ENCODE measurements around the gene ARFGEF2.
"Not testable (repeated sequence)": the region's sequence is repeated elsewhere in the genome, so short reads cannot be mapped to it uniquely, and the experiment has no call there.

ARFGEF2 gene

DNA sequence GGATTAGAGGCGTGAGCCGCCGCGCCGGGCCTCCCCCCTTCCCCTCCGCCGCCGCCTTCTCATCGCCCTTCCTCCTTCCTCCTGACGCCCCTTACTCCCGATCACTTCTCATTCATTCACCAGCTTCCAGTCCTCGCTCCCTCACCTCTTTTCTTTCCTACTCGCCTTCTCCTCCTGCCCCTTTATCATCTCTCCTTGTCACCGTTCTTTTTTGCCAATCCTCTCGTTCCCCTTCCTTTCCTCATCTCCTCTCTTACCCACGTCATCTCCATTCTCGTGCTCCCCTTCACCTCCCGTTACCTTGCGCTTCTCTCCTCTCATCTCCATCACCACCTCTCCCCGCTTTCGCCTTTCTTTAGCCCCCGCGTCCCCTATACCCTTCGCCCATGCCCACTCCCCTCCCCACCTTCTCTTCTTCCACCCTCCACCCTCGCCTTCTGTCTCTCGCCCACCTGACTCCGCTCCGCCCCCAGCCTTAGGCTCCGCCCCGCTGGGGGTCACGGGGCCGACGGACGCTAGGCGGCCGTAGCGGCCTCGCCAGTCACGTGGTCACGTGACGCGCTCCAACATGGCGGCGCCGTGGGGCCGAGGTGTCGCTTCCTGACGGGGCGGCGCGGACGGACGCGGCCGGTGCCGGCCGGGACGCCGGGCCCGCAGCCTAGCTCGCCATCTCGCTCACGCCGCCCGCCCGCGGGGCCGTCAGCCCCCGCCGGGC, at the start of gene ARFGEF2:
Gene ARFGEF2 (plus strand): TSS at position 544 of the 715 bp plus-strand sequence. CDS start 179 bp downstream, outside the sequence.
- peak; percentile 94 for DNase-seq

- no peak for DNase-seq
Measured at GRCh38 chr20:48875233-48875913, 46.1 kb upstream of the ARFGEF2 start.

GRCh38 chr20:48875914-48876240, 45.6 kb upstream of the ARFGEF2 start:
- DNase-seq, result no peak

DNA sequence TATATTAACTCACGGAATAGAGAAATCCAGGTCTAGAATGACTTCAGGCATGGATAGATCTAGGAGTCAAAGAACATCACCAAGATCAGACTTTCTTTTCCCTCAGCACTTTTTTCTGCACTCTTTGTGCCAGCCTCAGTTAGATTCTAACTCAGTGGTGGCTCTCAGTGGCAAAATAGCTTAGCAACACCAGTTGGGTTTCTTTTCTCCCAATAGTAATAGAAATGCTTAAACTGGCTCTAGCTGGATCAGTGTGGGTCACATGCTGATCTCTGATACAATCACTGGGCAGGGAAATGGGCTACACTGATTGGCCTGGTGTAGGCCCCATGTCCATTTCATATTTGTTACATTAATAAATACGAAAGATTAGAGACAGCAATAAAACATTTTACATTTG, 44.2 kb upstream of the ARFGEF2 start:
- DNase-seq, result no peak

DNA sequence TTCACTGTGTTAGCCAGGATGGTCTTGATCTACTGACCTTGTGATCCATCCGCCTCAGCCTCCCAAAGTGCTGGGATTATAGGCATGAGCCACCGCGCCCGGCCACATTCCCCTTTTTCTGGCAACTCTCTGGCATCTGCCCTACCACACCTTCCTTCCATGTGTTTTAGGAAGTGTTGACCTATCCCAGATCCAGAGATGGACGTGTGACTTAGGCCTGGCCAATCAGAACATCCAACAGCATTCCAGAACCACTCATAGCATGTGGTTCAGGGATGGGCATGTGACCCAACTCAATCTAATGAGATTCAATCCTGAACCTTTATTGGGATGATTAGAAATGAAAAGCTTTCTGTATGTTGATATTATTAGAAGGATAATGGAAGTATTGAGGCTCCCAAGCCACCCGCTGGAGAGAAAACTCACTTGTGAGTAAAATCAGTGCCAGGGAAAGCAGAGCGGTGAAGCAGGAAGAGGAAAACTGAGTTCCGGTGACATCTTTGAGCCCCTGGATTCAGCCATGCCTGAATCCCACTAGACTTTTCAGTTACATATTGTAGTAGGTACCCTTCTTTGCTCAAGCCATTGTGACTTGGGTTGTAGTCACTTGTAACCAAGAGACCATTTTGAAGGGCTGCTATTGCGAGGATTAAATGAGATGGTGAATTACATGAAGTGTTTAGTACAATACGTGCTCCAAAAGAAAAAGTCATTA, 42.8 kb upstream of the ARFGEF2 start:
- DNase-seq, result no peak

DNA sequence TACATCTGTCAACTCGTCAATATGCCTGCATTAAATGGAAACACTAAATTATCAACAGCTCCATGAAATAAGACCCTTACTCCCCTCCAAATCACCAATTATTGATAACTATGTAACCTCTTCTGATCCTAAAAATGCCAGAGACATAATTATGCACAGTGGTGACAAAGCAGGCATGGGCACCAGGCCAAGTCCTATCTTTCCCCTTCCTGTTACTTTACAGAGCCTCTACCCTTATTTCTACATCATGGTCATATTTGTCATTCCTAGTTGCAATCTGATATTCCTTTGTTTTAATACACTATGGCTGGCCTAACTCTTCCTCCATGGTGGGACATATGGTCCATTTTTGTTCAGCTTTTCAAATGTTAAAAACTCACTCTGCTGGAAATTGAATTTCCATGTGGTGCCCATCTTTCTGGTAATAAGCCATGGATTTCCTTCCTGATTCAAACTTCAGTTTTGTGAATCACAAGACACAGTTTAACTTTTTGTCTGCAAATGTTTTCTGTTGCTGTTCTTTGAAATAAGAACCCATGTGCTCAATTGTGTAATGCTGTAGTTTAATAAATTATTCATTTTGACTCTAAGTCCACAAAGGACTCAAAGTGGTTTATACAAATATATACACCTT, 41.8 kb upstream of the ARFGEF2 start:
- no peak for DNase-seq

- no peak for DNase-seq
Measured at GRCh38 chr20:48880331-48880730, 41.2 kb upstream of the ARFGEF2 start.

DNA sequence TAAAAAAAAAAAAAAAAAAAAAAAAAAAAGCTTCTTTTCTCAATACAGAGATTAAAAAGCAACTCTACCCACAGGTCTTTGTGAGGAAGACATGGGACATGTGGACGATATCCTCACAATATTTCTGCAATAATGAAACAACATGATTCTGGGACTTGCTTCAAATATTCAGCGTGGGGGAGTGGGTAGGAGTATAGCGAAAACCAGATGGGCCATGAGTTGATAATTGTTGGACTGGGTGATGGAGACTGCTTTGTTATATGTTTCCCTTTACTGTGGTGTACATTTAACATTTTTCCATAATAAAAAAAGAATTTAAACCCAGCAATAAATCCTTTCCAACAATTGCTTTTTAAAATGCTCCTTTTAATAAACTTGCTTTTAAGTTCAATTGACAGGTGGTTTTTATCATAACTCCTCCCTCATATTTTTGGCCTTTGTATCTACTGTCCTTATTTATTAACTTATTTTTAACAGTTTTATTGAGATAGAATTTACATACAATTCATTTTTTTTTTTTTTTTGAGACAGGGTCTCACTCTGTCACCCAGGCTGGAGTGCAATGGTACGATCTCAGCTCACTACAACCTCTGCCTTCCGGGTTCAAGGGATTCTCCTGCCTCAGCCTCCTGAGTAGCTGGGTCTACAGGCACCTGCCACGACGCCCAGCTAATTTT, 40.4 kb upstream of the ARFGEF2 start:
- DNase-seq, result no peak

GRCh38 chr20:48885237-48885636, 36.3 kb upstream of the ARFGEF2 start:
- no peak for DNase-seq

DNA sequence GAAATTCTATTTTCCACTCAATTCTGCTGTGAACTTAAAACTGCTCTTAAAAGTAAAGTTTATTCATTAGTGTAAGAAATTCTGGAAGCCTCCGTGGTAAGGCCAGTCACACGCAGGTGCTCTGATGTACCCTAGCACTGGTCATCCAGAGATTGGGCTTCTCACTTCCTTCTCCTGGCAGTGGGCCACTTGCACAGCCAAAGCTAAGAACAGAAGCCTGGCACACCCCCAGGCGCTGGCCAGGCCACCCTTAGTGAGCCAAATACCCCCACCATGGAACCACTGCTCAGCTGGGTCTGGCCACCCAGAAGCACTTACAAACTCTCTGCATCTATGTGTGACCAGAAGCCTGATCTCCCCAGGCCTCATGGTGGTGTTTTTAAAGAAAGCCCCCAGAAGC, 35.3 kb upstream of the ARFGEF2 start:
- no peak for DNase-seq

DNA sequence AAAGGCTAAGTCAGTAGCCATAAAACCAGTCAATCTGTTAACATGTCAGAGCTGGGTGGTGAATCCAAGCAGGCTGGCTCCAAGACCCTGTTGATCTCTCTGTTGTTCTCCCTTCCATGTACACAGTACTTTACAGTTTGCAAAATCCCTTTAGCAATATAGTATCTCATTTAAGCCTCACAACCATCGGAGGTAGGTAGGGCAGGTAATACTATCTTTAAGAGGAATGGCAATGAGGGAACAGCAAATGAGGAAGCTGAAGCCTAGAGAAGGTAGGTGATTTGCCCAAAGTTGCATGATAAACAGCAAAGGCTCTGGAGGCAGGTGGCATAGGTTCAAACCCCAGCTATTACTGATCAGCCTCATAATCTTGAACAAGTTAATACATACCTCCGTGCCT, 34.7 kb upstream of the ARFGEF2 start:
- no peak for DNase-seq

DNA sequence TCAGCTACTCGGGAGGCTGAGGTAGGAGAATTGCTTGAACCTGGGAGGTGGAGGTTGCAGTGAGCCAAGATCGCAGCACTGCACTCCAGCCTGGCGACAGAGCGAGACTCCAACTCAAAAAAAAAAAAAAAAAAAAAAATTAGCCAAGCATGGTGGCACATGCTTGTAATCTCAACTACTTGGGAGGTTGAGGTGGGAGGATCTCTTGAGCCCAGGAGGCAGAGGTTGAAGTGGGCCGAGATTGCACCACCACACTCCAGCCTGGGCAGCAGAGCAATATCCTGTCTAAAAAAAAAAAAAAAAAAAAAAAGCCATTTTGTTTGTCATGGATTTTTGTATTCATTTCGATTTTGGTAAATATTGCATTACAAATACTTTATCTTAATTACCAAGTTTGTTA, 33.0 kb upstream of the ARFGEF2 start:
- DNase-seq, result not testable (repeated sequence)

DNA sequence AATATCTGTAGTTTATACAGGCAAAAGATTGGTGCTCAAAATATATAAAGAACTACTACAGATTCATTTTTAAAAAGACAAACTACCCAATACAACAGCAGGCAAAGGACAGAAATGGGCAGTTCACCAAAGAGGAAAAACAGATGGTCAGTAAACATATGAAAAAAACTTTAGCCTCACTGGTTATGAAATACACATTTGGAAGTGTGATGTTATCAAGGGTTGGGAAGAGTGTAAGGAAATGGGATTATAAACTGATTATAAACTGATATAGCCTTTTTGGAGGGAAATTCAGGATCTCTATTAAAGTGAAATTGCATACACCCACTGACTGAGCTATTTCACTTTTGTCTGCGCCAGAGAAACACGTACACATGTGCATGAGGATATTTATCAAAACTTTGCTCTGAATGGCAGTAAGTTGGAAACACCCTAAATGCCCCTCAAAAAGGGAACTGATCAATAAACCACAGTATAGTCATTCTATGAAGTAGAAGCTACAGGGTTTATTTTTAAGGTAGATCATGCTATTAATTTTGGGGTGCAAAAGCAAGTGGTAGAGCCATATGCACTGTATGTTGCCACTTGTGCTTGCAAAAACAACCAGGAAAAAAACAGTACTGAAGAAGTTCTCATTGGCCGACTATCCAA, 32.2 kb upstream of the ARFGEF2 start:
- DNase-seq, result no peak

DNA sequence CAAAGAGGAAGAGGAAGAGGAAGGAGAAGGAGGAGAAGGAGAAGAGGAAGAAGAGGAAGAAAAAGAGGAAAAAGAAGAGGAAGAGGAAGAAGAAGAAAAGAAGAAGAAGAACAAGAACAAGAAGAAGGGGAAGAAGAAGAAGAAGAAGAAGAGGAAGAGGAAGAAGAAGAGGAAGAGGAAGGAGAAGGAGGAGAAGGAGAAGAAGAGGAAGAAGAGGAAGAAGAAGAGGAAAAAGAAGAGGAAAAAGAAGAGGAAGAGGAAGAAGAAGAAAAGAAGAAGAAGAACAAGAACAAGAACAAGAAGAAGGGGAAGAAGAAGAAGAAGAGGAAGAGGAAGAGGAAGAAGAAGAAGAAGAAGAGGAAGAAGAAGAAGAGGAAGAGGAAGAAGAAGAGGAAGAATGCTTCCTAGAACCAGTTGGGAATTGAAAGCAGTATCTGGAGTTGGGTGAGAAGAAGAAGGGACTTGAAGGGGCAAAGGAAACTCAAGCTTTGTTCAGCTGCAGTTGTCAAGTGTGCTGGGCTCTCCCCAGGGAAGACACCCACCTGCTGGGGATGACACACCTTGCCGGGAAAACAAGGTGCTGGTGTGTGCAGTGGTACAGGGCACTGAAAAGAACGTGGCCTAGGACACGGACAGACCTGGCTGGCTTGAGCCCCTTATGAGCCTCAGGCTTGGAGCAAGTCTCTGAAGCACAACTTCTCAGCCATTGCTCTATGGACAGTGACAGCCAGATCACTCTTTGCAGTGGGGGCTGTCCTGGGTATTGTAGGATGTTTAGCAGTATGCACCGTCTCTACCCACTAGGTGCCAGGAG, 30.1 kb upstream of the ARFGEF2 start:
- no peak for DNase-seq

- DNase-seq, result no peak
Measured at GRCh38 chr20:48892049-48892470, 29.5 kb upstream of the ARFGEF2 start.

DNA sequence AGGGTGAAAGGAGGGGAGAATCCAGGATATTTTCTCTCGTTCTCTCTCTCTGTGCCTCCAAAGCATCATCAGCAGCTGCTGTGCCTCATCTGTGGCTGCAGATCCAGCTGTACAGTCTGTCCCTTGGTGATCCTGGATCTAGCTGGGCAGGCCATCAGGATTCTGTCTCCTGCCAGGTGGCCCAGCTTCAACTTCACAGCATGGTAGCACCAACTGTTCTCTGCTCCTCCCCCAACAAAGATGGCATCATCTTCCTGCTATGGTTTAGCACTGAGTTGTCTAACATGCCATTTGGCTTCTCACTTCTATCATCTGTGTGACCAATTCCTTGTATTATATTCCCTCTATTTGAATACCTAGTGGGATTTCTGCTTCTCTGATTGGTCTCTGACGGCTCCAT, 28.6 kb upstream of the ARFGEF2 start:
- DNase-seq, result peak; percentile 77

DNA sequence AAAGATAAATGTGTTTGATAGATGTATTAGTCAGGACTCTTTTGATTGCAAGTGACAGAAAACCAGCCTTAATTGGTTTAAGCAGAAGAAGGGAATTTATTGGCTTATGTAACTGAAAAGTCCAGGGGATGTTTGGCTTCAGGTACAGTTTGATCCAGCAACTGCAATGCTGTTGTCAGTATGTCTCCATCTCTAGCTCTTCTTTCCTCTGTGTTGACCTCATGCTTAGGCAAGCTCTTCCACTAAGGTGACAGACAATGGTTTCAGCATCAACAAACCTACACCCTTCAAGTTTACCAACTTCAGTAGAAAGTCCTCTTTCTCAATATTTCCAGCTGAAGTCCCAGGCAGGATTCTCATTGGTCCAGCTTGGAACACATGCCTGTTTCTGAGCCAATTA, 28.1 kb upstream of the ARFGEF2 start:
- DNase-seq, result no peak

DNA sequence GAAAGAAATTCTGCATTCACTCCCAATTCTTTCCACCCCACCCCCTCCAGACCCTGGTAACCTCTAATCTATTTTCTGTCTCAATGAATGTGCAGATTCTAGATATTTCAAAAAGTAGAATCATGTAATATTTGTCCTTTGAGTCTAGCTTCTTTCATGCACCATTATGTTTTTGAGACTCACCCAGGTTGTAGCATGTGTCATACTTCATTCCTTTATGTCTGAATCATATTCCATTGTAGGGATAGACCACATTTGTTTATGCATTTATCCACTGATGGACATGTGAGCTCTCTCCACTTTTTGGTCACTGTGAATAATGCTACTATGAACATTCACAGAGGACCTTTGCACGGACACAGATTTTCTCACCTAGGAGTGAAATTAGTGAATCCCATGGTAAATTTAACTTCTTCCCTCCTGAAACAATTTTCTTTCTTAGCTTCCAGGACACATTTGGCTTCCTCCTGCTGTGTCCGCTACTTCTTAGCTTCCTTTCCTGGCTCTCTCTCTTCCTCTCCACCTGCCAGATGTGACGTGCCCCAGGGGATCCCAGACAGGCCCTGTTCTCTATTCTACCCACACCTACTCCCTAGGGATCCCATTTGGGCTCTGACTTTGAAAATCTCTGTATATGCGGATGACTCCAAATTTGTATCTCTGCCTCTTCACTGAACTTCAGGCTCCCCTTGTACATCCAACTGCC, 24.1 kb upstream of the ARFGEF2 start:
- no peak for DNase-seq

DNA sequence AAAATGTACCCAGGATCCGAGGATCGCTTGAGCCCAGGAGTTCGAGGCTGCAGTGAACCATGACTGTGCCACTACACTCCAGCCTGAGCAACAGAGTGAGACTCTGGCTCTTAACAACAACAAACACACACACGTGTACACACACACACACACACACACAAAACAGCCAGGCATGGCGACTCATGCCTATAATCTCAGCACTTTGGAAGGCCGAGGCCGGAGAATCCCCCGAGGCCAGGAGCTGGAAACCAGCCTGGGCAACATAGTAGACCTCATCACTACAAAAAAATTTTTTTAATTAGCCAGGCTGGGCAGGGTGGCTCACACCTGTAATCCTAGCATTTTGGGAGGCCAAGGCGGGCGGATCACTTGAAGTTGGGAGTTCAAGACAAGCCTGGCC, 23.3 kb upstream of the ARFGEF2 start:
- no peak for DNase-seq

DNA sequence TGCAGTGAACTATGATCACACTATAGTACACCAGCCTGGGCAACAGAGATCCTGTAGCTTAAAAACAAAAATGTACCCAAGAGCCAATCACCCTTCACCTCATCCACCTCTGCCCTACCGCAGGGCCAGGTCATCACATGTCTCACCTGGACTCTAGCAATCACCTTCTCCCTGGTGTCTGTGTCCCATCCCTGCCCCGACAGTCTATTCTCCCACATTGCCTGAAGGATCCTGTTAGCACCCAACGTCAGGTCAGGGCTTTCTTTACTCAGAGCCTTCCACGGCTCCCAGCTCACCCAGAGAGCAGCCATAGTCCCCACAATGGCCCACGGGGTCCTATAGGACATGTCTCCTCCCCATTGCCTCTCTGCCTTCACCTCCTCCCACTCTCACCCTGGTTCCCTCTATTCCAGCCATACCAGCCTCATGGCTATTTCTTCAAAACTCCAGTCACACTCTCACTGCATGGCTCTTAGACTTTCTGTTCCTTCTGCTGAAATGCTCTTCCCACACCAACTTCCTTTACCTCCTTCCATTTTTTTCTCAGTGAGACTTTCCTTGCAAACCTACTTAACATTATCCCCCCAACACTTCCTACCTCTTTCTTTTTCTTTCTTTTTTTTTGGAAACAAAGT, 22.5 kb upstream of the ARFGEF2 start:
- DNase-seq, result no peak
